CD14-positive monocyte (primary cell): Measurements from ENCODE around the gene SAG. TPM values are rescaled to one million over a fixed set of nuclear protein-coding genes. Genes with fewer than 3 reads are reported as not detected.

Experiments used
- DNase-seq, 3 donors: peaks; one replicate each; pipeline ENCODE4 v3.0.0-alpha.2; 2011 to 2022
- H2AFZ ChIP-seq: 2 replicates; pipeline ENCODE4 v1.6.0; 2012; ENCODE audit warnings: mild to moderate bottlenecking, low read depth, low read length, inconsistent platforms; ENCODE audit not compliant: insufficient read depth, poor library complexity, severe bottlenecking
- H3K27ac ChIP-seq, 2 donors: 1 replicate in 1 of 2; 2 replicates in 1 of 2; pipeline ENCODE4 v1.5.1; 2012 to 2013; ENCODE audit warnings: low read length in 2 of 2, control low read depth in 1 of 2, inconsistent platforms in 1 of 2, low read depth in 1 of 2, mild to moderate bottlenecking in 1 of 2
- H3K27me3 ChIP-seq, 2 donors: one replicate each; pipeline versions ENCODE4 v1.6.0 to v1.6.1; 2011 to 2013; ENCODE audit warnings: low read length in 2 of 2; ENCODE audit not compliant: control insufficient read depth in 2 of 2, insufficient read depth in 2 of 2
- H3K36me3 ChIP-seq, 2 donors: replicated peaks in 1 of 2; 1 replicate in 1 of 2; 2 replicates in 1 of 2; pipeline versions ENCODE4 v1.5.1 to v1.6.1; 2012 to 2013; ENCODE audit warnings: low read length in 2 of 2, control low read depth in 1 of 2, inconsistent platforms in 1 of 2, mild to moderate bottlenecking in 1 of 2; ENCODE audit not compliant: insufficient read depth in 2 of 2, control insufficient read depth in 1 of 2
- H3K4me1 ChIP-seq, 2 donors: 1 replicate in 1 of 2; 2 replicates in 1 of 2; pipeline versions ENCODE4 v1.5.1 to v1.6.1; 2012 to 2013; ENCODE audit warnings: low read length in 2 of 2, control low read depth in 1 of 2, inconsistent platforms in 1 of 2, mild to moderate bottlenecking in 1 of 2, moderate library complexity in 1 of 2; ENCODE audit not compliant: insufficient read depth in 2 of 2, control insufficient read depth in 1 of 2
- H3K4me2 ChIP-seq: replicated peaks from 2 replicates; pipeline ENCODE3; 2012; ENCODE audit warnings: low read length, moderate library complexity, mild to moderate bottlenecking; ENCODE audit not compliant: poor library complexity, severe bottlenecking; ENCODE audit errors: extremely low read depth
- H3K4me3 ChIP-seq, 3 experiments: fragments of 200-600 bp in 1 of 3; sonication (generic) in 1 of 3; replicated peaks in 1 of 3; 1 replicate in 2 of 3; 2 replicates in 1 of 3; pipeline ENCODE4 v1.5.1; 2011 to 2013; ENCODE audit warnings: low read length in 3 of 3, mild to moderate bottlenecking in 3 of 3, control low read depth in 2 of 3, low read depth in 2 of 3, inconsistent platforms in 1 of 3, moderate library complexity in 1 of 3
- H3K79me2 ChIP-seq: 2 replicates; pipeline ENCODE4 v1.6.0; 2012; ENCODE audit warnings: mild to moderate bottlenecking, control low read depth, inconsistent platforms, low read length, moderate library complexity; ENCODE audit not compliant: insufficient read depth
- H3K9ac ChIP-seq: 2 replicates; pipeline ENCODE4 v1.6.0; 2017; ENCODE audit warnings: low read length, mild to moderate bottlenecking; ENCODE audit not compliant: insufficient read depth, poor library complexity, severe bottlenecking
- H3K9me3 ChIP-seq, 2 donors: replicated peaks in 1 of 2; 1 replicate in 1 of 2; 2 replicates in 1 of 2; pipeline versions ENCODE4 v1.5.1 to v1.6.1; 2012 to 2013; ENCODE audit warnings: low read length in 2 of 2, control low read depth in 1 of 2; ENCODE audit not compliant: control insufficient read depth in 1 of 2, insufficient read depth in 1 of 2
- H4K20me1 ChIP-seq: 2 replicates; pipeline ENCODE4 v1.6.0; 2012; ENCODE audit warnings: mild to moderate bottlenecking, low read length, control low read depth, moderate library complexity; ENCODE audit not compliant: insufficient read depth
- H3K27ac Mint-ChIP-seq, 7 donors: one replicate each; pipeline ENCODE4 v1.8.0; 2020; ENCODE audit warnings: mild to moderate bottlenecking in 7 of 7, mixed read lengths in 7 of 7, moderate library complexity in 6 of 7, inconsistent platforms in 2 of 7
- H3K27me3 Mint-ChIP-seq, 3 donors: one replicate each; pipeline ENCODE4 v1.8.0; 2021 to 2022; ENCODE audit warnings: low read depth in 3 of 3, mild to moderate bottlenecking in 3 of 3, mixed read lengths in 3 of 3, moderate library complexity in 3 of 3, inconsistent platforms in 1 of 3
- H3K36me3 Mint-ChIP-seq, 2 donors: one replicate each; pipeline ENCODE4 v1.8.0; 2020; ENCODE audit warnings: mixed read lengths in 2 of 2, inconsistent platforms in 1 of 2, mild to moderate bottlenecking in 1 of 2
- H3K4me1 Mint-ChIP-seq: one replicate; pipeline ENCODE4 v1.8.0; 2020; ENCODE audit warnings: mild to moderate bottlenecking, mixed read lengths
- H3K4me3 Mint-ChIP-seq, 2 donors: one replicate each; pipeline ENCODE4 v1.8.0; 2020; ENCODE audit warnings: mild to moderate bottlenecking in 2 of 2, mixed read lengths in 2 of 2, moderate library complexity in 1 of 2
- H3K9me3 Mint-ChIP-seq, 7 donors: one replicate each; pipeline ENCODE4 v1.8.0; 2020 to 2022; ENCODE audit warnings: mixed read lengths in 7 of 7, mild to moderate bottlenecking in 6 of 7, moderate library complexity in 6 of 7, inconsistent platforms in 2 of 7
- WGBS: methylation state at CpG from one replicate; pipeline ENCODE4 v1.1.5; 2013; ENCODE audit warnings: missing lambda C conversion rate; ENCODE audit not compliant: insufficient coverage; 5-methylcytosine and 5-hydroxymethylcytosine counted together
- intact Hi-C, 2 donors: fragments of 100-400 bp; cut with micrococcal nuclease; formaldehyde crosslinking; loops; one replicate each; pipeline versions ENCODE4 v1.15.0 to v1.15.1; 2023
- polyA plus RNA-seq, 3 donors: library from polyadenylated mRNA; depleted of rRNA in 1 of 3; unstranded in 2 of 3; stranded (reverse) in 1 of 3; fragments of 300-500 nt in 2 of 3; fragments of >200 nt in 1 of 3; fragmentation: Illumina TruSeq in 2 of 3; gene quantifications; 1 replicate in 2 of 3; 2 replicates in 1 of 3; pipeline ENCODE4 v1.2.3, GENCODE V29; 2012 to 2021
- TF ChIP-seq, protein P1 (sequence below): fragments of 200-600 bp; IDR thresholded peaks from one replicate; pipeline ENCODE4 v1.8.0; 2022; ENCODE audit warnings: antibody characterized with exemption, mild to moderate bottlenecking

The SAG gene
- polyA plus RNA-seq, 3 donors, result 0.04 to 0.87 TPM; not detected in 1

DNA sequence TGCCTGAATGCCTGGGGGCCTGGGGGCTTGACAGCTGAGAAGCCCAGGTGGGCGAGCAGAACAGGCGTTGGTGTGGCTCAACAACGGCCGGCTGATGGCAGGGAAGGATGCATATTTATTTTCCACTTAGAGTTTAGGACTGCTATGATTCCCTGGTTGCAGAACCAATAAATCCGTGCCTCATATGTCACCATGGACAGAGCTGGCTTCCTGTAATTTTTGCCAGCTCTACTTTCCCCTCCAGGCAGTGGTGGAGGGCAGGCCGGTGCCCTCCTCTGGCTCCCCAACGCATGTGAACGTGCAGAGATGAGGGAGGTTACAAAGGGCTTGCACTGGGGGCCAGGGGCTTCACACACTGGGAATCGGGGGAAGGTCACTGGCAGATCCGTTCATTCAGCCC lies 18.2 kb downstream of the SAG start:
- Mint-ChIP-seq H3K36me3 (peaks cover 0 to 5% of the 10 kb centered on the region in 2 donors), H3K27me3 (peaks cover 0 to 4% (median 1%) of the 10 kb centered on the region in 3 donors), H3K4me3 (no peak overlapping the region), H3K9me3 (peaks cover 0 to 2% (median 1%) of the 10 kb centered on the region in 7 donors), H3K27ac (no peak overlapping the region), H3K4me1 (peaks cover 28% of the 10 kb centered on the region)
- H3K9me3 ChIP-seq, result no peaks in the 10 kb centered on the region
- 97% methylated on average over 4 of the region's 10 CpGs for WGBS
- H3K4me3 ChIP-seq, result no peak overlapping the region
- H3K27me3 ChIP-seq, result no peaks in the 10 kb centered on the region
- no peak overlapping the region for H3K27ac ChIP-seq
- peaks cover 19 to 20% of the 10 kb centered on the region in 2 donors for H3K4me1 ChIP-seq
- no peaks in the 10 kb centered on the region for H4K20me1 ChIP-seq
- TF ChIP-seq, protein P1, sequence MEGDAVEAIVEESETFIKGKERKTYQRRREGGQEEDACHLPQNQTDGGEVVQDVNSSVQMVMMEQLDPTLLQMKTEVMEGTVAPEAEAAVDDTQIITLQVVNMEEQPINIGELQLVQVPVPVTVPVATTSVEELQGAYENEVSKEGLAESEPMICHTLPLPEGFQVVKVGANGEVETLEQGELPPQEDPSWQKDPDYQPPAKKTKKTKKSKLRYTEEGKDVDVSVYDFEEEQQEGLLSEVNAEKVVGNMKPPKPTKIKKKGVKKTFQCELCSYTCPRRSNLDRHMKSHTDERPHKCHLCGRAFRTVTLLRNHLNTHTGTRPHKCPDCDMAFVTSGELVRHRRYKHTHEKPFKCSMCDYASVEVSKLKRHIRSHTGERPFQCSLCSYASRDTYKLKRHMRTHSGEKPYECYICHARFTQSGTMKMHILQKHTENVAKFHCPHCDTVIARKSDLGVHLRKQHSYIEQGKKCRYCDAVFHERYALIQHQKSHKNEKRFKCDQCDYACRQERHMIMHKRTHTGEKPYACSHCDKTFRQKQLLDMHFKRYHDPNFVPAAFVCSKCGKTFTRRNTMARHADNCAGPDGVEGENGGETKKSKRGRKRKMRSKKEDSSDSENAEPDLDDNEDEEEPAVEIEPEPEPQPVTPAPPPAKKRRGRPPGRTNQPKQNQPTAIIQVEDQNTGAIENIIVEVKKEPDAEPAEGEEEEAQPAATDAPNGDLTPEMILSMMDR, result no peak
- H3K4me2 ChIP-seq, result no peak overlapping the region
- intact Hi-C loops, result no loop called here
- no peak for DNase-seq
- no peak overlapping the region for H2AFZ ChIP-seq
- H3K36me3 ChIP-seq, result no peaks in the 10 kb centered on the region
- no peaks in the 10 kb centered on the region for H3K79me2 ChIP-seq
- H3K9ac ChIP-seq, result no peak overlapping the region

- no peak overlapping the region for H3K4me3 Mint-ChIP-seq
- H4K20me1 ChIP-seq, result no peaks in the 10 kb centered on the region
- H3K4me1 ChIP-seq, result peaks cover 26 to 27% of the 10 kb centered on the region in 2 donors
- H3K79me2 ChIP-seq, result no peaks in the 10 kb centered on the region
- H3K9me3 Mint-ChIP-seq, result peaks cover 0 to 4% (median 1%) of the 10 kb centered on the region in 7 donors
- no peak overlapping the region for H3K4me2 ChIP-seq
- peaks cover 0 to 4% (median 1%) of the 10 kb centered on the region in 3 donors for H3K27me3 Mint-ChIP-seq
- H2AFZ ChIP-seq, result no peak overlapping the region
- H3K9me3 ChIP-seq, result no peaks in the 10 kb centered on the region
- H3K27me3 ChIP-seq, result no peaks in the 10 kb centered on the region
- H3K4me3 ChIP-seq, result no peak overlapping the region
- peak overlapping the region in 1 of 7 donors; percentile 33 for H3K27ac Mint-ChIP-seq
- H3K9ac ChIP-seq, result no peak overlapping the region
- peaks cover 0 to 5% of the 10 kb centered on the region in 2 donors for H3K36me3 Mint-ChIP-seq
- no peaks in the 10 kb centered on the region for H3K36me3 ChIP-seq
- no peak overlapping the region for H3K27ac ChIP-seq
- TF ChIP-seq, protein P1, result no peak
- H3K4me1 Mint-ChIP-seq, result peaks cover 35% of the 10 kb centered on the region
- no peak for DNase-seq
- WGBS, result 92% methylated on average over 8 of the region's 8 CpGs
- intact Hi-C loops, result no loop called here
Measured at GRCh38 chr2:233326500-233326899, 18.9 kb downstream of the SAG start.
